Neutrophil (primary cell): Measurements from ENCODE around the gene ARHGAP6.

Source experiments
- H3K27ac ChIP-seq: fragments of 200-600 bp; sonication (generic); 2 replicates; pipeline ENCODE4 v1.5.1; 2016; ENCODE audit warnings: mild to moderate bottlenecking, moderate library complexity
- H3K27me3 ChIP-seq: fragments of 200-600 bp; sonication (generic); 2 replicates; pipeline ENCODE4 v1.6.0; 2016; ENCODE audit warnings: mild to moderate bottlenecking
- H3K36me3 ChIP-seq: fragments of 200-600 bp; sonication (generic); 2 replicates; pipeline ENCODE4 v1.5.1; 2017
- H3K4me1 ChIP-seq, 2 experiments: fragments of 200-600 bp in 1 of 2; sonication (generic) in 1 of 2; 1 replicate in 1 of 2; 2 replicates in 1 of 2; pipeline versions ENCODE4 v1.5.1 to v1.6.1; 2013 to 2016; ENCODE audit warnings: low read depth in 1 of 2, low read length in 1 of 2, mild to moderate bottlenecking in 1 of 2, moderate library complexity in 1 of 2; ENCODE audit not compliant: control insufficient read depth in 1 of 2, insufficient read depth in 1 of 2
- H3K4me3 ChIP-seq, 2 experiments: fragments of 200-600 bp in 1 of 2; sonication (generic) in 1 of 2; 1 replicate in 1 of 2; 2 replicates in 1 of 2; pipeline ENCODE4 v1.5.1; 2013 to 2016; ENCODE audit warnings: low read depth in 1 of 2, low read length in 1 of 2, mild to moderate bottlenecking in 1 of 2, moderate library complexity in 1 of 2
- H3K9me3 ChIP-seq: fragments of 200-600 bp; sonication (generic); 2 replicates; pipeline ENCODE4 v1.5.1; 2016
- CTCF ChIP-seq: fragments of 200-600 bp; sonication (generic); IDR thresholded peaks from 2 replicates; pipeline ENCODE4 v1.5.1; 2016; ENCODE audit warnings: antibody characterized with exemption

ARHGAP6 gene

GRCh38 chrX:11435568-11435967, 230.2 kb downstream of the ARHGAP6 start:
- no peaks in the 10 kb centered on the region for H3K4me1 ChIP-seq
- no peaks in the 10 kb centered on the region for H3K27me3 ChIP-seq
- H3K4me3 ChIP-seq, result no peak overlapping the region
- H3K27ac ChIP-seq, result no peak overlapping the region
- no peaks in the 10 kb centered on the region for H3K9me3 ChIP-seq
- no peak for TF ChIP-seq CTCF
- no peaks in the 10 kb centered on the region for H3K36me3 ChIP-seq

GRCh38 chrX:11434607-11435006, 231.1 kb downstream of the ARHGAP6 start:
- H3K9me3 ChIP-seq, result no peaks in the 10 kb centered on the region
- no peak for TF ChIP-seq CTCF
- H3K36me3 ChIP-seq, result no peaks in the 10 kb centered on the region

GRCh38 chrX:11431786-11432185, 233.9 kb downstream of the ARHGAP6 start:
- no peak for TF ChIP-seq CTCF
- H3K36me3 ChIP-seq, result no peaks in the 10 kb centered on the region
- H3K4me1 ChIP-seq, result no peaks in the 10 kb centered on the region
- no peaks in the 10 kb centered on the region for H3K9me3 ChIP-seq
- H3K27ac ChIP-seq, result no peak overlapping the region
- H3K4me3 ChIP-seq, result no peak overlapping the region
- peaks cover 28% of the 10 kb centered on the region for H3K27me3 ChIP-seq

More at GRCh38 chrX:11434607-11435006, 231.1 kb downstream of the ARHGAP6 start:
- no peak overlapping the region for H3K27ac ChIP-seq
- H3K4me1 ChIP-seq, result no peaks in the 10 kb centered on the region
- peaks cover under 1% of the 10 kb centered on the region for H3K27me3 ChIP-seq
- H3K4me3 ChIP-seq, result no peak overlapping the region

- H3K27ac ChIP-seq, result no peak overlapping the region
- no peaks in the 10 kb centered on the region for H3K9me3 ChIP-seq
- H3K4me3 ChIP-seq, result no peak overlapping the region
- no peaks in the 10 kb centered on the region for H3K36me3 ChIP-seq
- no peaks in the 10 kb centered on the region for H3K4me1 ChIP-seq
- TF ChIP-seq CTCF, result no peak
- peaks cover 43% of the 10 kb centered on the region for H3K27me3 ChIP-seq
Measured at GRCh38 chrX:11430271-11430670, 235.4 kb downstream of the ARHGAP6 start.

GRCh38 chrX:11429538-11430085, 236.1 kb downstream of the ARHGAP6 start:
- no peaks in the 10 kb centered on the region for H3K9me3 ChIP-seq
- no peak overlapping the region for H3K4me3 ChIP-seq
- H3K27me3 ChIP-seq, result peaks cover 45% of the 10 kb centered on the region
- H3K27ac ChIP-seq, result no peak overlapping the region
- no peaks in the 10 kb centered on the region for H3K4me1 ChIP-seq
- TF ChIP-seq CTCF, result no peak
- no peaks in the 10 kb centered on the region for H3K36me3 ChIP-seq
